GM19351 (cell line): ENCODE results near the gene GAMT.

Experiments used
- ATAC-seq: cut with Tn5 transposase; IDR thresholded peaks from one replicate; pipeline ENCODE4 v1.9.1; 2021; ENCODE audit warnings: mild to moderate bottlenecking, moderate library complexity; ENCODE audit not compliant: unreplicated experiment

GAMT gene

GRCh38 chr19:1349211-1349610, 52.1 kb downstream of the GAMT start:
- no peak for ATAC-seq
